ENCODE results near the gene CD36.
A peak's percentile ranks its signal among the peaks of the same experiment; 100 is the strongest.

Gene CD36

GRCh38 chr7:80637911-80638765, at the start of gene CD36:
Gene CD36 (plus strand): TSS chr7:80638642. CDS start chr7:80646741, 8,099 bp downstream.
- no peak for DNase-seq (ENCODE audit: low read depth, low spot score)

GRCh38 chr7:80589631-80590030, 48.8 kb upstream of the CD36 start:
- DNase-seq (ENCODE audit: low read depth, low spot score) = no peak

- no peak for DNase-seq (ENCODE audit: low read depth, low spot score)
Measured at GRCh38 chr7:80591654-80592053, 46.8 kb upstream of the CD36 start.

GRCh38 chr7:80593869-80594586, 44.4 kb upstream of the CD36 start:
- no peak for DNase-seq (ENCODE audit: low read depth, low spot score)

GRCh38 chr7:80596933-80597517, 41.4 kb upstream of the CD36 start:
- DNase-seq (ENCODE audit: low read depth, low spot score) = peak; percentile 8

- no peak for DNase-seq (ENCODE audit: low read depth, low spot score)
Measured at GRCh38 chr7:80597875-80598274, 40.6 kb upstream of the CD36 start.

- no peak for DNase-seq (ENCODE audit: low read depth, low spot score)
Measured at GRCh38 chr7:80600046-80600445, 38.4 kb upstream of the CD36 start.

- no peak for DNase-seq (ENCODE audit: low read depth, low spot score)
Measured at GRCh38 chr7:80601999-80602398, 36.4 kb upstream of the CD36 start.

- no peak for DNase-seq (ENCODE audit: low read depth, low spot score)
Measured at GRCh38 chr7:80603940-80604339, 34.5 kb upstream of the CD36 start.

GRCh38 chr7:80604436-80604835, 34.0 kb upstream of the CD36 start:
- DNase-seq (ENCODE audit: low read depth, low spot score) = no peak

GRCh38 chr7:80607136-80607535, 31.3 kb upstream of the CD36 start:
- no peak for DNase-seq (ENCODE audit: low read depth, low spot score)

GRCh38 chr7:80608336-80608735, 30.1 kb upstream of the CD36 start:
- DNase-seq (ENCODE audit: low read depth, low spot score) = no peak

GRCh38 chr7:80609751-80610150, 28.7 kb upstream of the CD36 start:
- no peak for DNase-seq (ENCODE audit: low read depth, low spot score)

- no peak for DNase-seq (ENCODE audit: low read depth, low spot score)
Measured at GRCh38 chr7:80611353-80611752, 27.1 kb upstream of the CD36 start.

GRCh38 chr7:80611779-80612178, 26.7 kb upstream of the CD36 start:
- DNase-seq (ENCODE audit: low read depth, low spot score) = peak; percentile 67

- DNase-seq (ENCODE audit: low read depth, low spot score) = no peak
Measured at GRCh38 chr7:80612880-80613279, 25.6 kb upstream of the CD36 start.

- no peak for DNase-seq (ENCODE audit: low read depth, low spot score)
Measured at GRCh38 chr7:80613519-80613918, 24.9 kb upstream of the CD36 start.

GRCh38 chr7:80614851-80615271, 23.6 kb upstream of the CD36 start:
- DNase-seq (ENCODE audit: low read depth, low spot score) = no peak

- DNase-seq (ENCODE audit: low read depth, low spot score) = no peak
Measured at GRCh38 chr7:80618096-80618495, 20.3 kb upstream of the CD36 start.

- DNase-seq (ENCODE audit: low read depth, low spot score) = no peak
Measured at GRCh38 chr7:80619741-80620140, 18.7 kb upstream of the CD36 start.

GRCh38 chr7:80622541-80622940, 15.9 kb upstream of the CD36 start:
- peak; percentile 18 for DNase-seq (ENCODE audit: low read depth, low spot score)

- no peak for DNase-seq (ENCODE audit: low read depth, low spot score)
Measured at GRCh38 chr7:80623503-80624252, 14.8 kb upstream of the CD36 start.
